ENCODE results near the gene CPNE1.

The CPNE1 gene

DNA sequence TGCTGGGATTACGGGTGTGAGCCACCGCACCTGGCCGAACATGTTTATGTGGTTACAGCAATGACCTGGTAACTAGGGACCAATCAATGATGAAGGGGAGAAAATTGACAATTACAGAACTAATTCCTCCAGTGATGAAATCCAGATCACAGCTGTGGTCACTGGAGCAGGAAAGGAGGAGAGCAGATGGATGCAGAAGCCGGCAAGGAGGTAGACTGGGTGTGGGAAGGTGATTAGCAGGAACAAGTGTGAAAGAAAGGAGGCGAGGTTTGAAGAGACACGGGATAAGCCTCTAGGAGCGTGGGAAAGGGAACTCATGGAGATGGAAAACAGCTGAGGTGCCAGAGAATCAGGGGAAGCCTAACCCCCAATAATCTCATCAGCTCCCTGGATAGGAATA, 66.2 kb downstream of the CPNE1 start:
- no peak for DNase-seq

DNA sequence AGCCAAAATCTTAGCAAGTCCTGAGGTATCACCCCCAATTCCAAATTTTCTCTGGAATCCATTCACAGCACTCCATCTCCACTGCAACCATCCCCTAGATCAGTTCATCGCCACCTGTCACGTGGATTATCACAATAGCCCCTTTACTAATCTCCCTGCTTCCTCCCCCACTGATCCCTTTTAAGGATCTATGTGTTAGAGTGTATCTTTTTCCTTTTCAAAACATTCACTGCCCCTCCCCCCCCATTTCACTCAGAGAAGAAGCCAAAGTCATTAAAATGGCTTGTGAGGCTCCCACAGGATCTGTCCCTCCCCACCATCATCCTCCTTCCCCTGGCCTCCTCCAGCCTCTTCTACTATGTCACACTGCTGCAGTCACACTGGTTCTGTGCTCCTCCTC, 67.5 kb downstream of the CPNE1 start:
- no peak for DNase-seq

DNA sequence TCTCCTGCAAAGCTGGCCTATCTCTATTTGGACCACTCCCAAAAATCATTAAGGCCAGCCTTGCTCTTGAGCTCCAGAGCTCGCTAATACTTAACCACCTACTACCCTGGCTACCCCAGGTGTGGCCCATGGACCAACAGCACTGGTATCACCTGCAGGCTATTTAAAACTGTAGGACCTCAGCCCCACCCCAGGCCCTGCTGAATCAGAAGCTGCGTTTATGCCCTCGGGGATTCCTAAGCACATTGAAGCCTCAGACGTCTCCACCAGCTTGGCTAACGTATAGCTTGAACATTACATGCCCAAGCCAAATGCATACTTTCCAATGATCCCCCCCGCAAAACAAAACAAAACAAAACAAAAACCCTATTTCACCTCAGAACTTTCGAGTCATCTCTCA, 68.8 kb downstream of the CPNE1 start:
- DNase-seq = no peak

DNA sequence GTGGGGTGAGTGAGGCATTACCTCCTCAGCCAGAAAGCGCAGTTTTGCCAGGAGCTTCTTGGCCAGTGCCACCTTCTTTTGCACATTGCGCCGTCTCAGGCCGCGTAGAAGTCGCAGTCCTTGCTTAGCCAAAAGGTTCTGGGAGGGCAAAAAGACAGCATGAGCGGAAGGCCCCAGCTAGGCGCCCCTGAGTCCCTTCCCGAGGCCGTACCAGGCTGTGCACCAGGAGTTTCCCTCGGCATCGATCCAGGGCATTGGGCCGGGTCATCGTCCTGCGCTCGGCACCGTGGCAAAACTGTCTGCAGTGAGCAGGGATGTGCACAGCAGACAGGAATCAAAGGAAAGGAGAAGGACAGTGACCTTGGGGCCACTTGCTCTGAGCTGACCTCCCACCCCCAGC, 69.2 kb downstream of the CPNE1 start:
- DNase-seq = no peak

DNA sequence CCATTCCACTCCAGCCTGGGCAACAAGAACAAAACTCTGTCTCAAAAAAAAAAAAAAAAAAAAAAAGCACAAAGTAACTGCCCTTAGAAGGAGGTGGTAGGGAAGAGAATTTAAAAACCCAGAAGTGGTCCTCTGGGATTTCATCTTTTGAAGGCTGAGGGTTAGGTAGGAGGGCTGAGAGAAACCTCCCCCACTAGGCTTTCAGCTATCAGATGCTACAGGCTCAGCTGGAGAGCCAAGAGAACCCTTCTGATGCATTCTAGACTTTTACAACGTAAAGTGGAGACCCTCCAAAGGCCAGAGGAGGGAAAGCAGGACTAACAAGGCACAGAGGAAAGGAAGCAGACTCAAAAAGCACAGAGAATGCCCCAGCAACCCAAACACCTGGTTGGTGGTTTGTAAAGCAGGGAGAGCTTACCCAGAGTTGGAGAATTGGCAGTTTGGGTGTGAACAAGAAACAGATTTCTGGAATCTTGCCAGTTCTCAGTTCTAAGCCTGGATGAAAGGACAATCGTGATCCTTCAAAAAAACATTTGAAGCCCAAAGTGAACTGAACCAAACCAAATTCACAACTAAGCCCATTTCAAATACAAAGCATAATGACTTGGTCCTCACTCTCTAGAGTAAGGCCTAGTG, 72.2 kb downstream of the CPNE1 start:
- no peak for DNase-seq

- no peak for DNase-seq
These were observed 76.3 kb downstream of the CPNE1 start for GRCh38 chr20:35588397-35588796.

DNA sequence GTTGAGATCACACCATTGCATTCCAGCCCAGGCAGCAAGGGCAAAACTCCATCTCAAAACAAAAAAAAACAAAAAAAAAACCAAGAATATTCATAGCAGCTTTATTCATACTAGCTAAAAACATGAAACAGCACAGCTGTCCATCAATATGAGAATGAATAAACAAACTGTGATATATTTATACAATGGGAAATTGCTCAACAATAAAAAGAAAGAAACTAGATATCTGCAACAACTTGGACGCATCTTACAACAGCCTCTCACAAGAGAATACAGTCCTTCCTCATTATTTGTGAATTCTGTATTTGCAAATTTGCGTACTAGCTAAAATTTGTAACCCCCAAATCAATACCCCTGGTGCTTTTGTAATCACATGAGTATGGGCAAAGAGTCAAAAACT, 77.3 kb downstream of the CPNE1 start:
- DNase-seq = no peak

DNA sequence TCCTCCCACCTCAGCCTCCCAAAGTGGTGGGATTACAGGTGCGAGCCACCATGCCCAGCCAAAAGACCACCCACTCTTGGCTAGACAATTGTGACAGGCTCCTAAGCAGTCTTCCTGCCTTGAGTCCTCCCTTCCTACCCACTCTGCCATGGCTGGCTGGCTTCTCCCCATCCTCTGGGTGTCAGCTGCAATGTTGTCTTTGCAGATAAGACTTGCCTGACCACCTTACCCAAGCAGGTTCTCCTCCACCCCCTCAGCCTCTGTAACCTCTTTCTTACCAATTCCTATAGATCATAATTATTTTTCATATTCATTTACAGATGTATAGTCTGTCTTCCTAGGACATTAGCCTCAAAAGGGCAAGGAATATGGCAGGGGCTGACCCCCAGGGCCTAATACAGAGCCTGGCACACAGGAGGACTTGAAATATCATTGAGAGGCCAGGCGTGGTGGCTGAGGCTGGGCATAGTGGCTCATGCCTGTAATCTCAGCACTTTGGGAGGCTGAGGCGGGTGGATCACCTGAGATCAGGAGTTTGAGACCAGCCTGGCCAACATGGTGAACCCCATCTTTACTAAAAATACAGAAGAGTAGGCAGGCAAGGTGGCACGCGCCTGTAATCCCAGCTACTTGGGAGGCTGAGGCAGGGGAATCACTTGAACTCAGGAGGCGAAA, 77.8 kb downstream of the CPNE1 start:
- DNase-seq = no peak

DNA sequence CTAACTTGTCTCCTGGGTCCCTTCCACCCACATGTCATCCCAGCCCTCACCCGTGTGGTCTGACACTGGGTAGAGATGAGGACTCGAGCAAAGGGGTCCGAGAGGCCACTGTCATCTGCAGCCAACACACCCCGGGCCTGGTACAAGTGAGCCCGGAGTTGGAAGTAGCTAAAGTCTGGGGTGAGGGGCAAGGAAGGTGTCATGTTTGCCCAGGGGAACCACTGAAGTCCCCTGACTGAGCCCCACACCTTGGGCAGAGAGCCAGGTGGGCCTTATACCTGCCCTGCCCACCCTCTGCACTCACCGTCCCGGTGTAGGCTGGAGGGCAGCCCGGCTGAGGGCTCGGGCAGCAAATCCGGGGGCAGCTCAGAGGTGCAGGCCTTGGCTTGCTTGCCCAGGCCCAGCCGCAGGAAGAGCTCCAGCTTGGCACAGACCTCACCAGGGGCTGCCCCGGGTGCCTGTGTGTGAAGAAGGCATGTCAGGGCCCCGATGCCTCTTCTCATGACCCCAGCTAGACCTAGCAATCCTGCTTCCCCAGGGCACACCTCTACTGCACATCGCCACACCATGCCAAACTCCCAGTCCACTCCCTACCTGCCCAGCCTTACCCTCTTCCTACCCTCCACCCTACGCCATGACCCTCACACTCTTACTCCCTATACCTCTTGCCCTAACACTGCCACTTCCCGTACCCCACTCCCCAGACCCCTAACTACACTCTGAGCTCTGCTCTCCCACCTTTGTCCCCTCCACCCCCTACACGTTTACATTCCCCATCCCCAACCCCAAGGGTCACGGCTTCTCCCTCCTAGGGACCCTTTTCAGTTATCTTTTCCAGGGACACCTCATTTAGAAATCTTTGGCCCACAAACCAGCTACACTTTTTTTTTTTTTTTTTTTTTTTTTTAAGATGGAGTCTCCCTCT, 80.8 kb downstream of the CPNE1 start:
- DNase-seq = no peak

DNA sequence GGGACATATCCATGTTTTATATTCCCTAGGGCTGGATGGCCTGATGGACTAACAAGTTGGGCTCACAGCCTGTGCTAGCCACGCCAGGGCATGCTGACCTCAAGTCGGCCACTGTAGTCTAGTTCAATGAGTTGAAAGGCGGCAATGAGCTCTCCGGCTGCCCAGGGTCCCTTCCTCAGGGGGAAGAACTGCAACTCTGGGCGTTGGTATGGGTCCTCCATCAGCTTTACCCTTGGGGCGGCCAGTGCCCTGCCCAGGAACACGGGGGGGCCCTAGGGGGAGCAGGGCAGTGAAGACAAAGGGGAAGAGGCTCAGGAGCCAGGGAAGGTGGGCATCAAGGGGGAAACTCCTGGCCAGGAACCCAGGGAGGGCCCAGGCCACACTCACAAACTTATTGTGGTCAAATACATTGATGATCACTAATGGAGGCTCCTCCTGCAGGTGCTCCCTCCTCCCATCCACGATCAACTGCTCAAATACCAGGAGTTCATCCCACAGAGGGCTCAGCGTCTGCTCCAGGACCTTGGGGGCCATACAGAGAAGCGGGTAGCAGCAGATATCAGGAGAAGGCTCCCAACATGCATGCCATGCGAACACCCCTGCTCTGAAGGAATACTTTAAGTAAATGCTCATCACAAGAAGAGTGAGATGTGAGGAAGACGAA, 81.8 kb downstream of the CPNE1 start:
- DNase-seq = no peak

DNA sequence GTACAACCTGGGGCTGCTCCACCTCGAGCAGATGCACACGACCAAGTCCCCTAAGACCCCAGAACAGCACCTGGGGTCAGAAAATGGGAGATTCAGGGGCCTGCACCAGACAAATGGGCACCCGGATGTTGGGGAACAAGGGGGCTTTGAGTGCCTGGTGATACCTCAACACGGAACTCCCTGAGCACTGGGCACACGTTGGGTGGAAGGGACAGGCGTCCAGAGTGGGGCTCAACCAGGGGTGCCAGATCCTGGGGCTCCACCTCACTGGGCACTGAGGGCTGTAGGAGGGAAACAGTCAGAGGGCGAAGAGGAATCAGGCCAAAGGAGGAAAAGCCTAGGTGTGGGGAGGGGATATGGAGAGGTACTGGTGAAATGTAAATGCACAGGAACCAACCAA, 82.6 kb downstream of the CPNE1 start:
- DNase-seq = no peak

DNA sequence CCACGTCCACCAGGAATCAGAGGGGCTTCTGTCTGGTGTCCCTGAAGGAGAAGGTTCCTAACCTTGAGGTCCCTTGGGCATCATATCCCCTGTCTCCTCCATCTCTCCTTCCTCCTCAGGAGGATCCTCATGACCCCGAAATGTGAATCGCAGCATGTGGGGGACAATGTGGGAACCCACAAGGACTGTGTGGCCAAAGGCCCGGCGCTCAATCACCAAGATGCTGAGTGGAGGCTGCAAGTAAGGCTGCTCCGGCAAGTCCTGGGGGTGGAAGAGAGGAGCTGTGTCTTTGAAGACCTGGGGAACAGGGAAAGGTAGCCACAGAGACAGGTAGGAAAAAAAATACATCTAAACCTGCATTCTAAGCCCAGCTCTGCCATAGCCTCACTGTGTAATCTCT, 85.5 kb downstream of the CPNE1 start:
- no peak for DNase-seq

DNA sequence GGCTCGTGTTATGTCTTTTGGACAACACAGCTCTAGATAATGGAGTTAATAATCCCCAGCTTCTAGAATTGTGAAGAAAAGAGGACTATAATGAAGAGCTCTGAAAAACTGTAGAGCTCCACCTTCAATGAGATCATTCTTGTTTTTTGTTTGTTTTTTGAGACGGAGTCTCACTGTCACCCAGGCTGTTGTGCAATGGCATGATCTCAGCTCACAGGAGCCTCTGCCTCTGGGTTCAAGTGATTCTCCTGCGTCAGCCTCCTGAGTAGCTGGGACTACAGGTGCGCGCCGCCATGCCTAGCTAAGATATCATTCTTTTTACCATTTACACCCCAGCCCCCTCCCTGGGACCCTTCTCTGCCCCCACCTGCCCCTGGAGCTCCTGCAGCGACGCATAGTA, 86.2 kb downstream of the CPNE1 start:
- no peak for DNase-seq

DNA sequence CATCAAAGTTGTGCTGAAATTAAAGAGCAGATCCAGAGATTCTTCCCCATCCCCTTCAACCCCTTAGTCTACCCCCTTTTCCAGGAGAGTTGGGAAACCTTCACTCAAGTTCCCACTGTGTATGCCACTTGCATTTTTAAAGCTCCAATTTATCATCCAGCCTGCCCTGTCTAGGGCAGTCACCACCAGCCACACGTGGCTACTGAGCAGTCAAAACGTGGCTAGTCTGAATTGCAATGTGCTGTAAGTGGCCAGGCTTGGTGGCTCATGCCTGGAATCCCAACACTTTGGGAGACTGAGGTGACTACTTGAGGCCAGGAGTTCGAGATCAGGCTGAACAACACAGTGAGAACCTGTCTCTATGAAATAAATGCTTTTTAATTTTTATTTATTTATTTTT, 87.9 kb downstream of the CPNE1 start:
- DNase-seq = no peak
